ENCODE data around the gene HAPLN2.
"Not testable (repeated sequence)": the region's sequence is repeated elsewhere in the genome, so short reads cannot be mapped to it uniquely, and the experiment has no call there.

Gene HAPLN2

DNA sequence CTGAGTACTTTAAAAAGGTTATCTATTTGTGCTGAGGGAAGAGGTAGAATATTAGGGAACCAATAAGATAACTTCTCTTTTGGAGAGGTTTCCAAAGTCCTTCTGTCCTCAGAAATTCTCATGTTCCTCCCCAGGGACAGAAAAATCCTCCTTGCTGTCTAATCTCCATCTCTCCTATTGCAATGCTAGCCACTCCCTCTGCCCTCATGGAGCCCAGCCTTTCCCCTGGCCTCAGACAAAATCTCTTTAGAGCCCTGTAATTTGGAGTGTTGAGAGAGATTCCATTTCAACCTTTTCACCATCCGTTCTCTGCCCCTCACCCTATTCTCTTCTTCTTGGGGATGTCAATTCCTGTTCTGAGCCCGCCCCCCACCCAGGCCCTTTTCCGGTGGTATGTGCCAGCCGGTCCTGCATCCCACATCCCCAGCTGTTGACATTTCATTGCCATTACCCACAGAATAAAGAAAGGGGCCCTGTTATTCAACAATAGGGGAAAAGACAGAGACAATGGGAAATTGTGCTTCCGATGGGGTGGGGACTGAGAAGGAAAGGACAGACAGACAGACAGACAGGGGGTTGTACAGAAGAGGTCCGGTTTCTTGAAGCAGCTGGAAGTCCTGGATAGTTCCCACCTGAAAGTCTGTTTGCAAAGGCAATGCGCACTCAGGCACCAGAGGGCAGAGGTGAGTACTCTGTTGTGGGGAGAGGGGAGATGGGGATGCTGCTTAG is at the start of gene HAPLN2:
Gene HAPLN2, plus strand, starts transcription at position 563 of the 729 bp plus-strand sequence. CDS start 4,076 bp downstream, outside the sequence.
- no peak for DNase-seq

DNA sequence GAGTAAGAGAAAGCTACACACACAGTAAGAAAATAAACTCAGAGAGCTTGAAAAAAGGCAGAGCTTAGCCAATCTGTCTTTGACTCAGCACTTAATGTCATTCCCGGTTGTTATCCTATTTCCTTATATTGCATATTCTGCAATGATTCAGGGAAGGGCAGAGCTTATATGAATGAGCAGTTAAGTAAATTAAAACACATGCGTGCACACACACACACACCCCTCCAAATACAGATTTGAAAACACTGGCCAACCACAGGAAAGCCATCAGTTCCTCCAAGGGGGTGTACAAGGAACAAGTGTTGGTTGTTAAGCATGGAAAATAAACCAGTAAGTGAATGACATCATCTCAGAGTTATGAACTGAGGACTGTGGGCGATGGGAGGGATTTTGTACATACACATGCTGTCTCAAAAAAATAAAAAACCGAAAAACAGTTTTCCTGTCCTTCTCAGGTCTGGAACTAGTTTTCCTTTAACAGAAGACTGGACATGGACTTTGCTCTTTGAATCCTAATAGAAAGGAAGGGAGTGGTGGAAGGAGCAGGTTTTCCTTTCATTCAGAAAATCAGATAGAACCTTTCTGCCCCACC is 47.9 kb upstream of the HAPLN2 start:
- DNase-seq, result no peak

GRCh38 chr1:156571919-156572662 is 47.1 kb upstream of the HAPLN2 start, which contains the start of gene IQGAP3:
TSS of gene IQGAP3 (minus strand) at chr1:156572565. CDS start at chr1:156572529, 36 bp downstream.
- DNase-seq, result peak; percentile 63

- no peak for DNase-seq
Measured at GRCh38 chr1:156572663-156573018, 46.6 kb upstream of the HAPLN2 start.

DNA sequence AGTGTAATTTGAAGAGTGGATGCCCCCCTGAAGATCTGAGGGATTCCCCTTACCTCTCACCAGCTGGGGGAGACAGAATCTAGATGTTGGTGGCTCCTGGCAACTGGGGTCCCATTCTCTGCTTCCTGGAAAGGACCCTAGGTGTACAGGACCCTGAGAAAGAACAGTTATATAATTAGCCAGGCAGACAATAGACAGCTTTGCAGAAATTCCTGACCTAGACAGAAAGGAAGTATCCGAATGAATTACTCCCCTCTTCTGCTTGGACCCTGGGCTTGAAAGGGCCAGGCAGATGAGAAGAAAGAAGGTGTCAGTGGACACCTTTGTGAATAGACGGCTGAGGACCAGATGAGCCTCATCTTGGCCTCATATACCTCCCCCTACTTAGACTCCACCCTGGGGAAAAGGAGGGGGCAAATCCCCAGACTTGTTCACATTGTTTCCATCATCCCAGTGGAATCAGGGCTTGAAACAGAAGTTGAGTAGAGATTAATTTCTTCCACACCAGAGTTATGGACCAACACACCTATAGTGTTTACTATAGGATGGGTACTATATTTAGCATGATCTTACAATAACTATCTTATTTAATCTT is 45.1 kb upstream of the HAPLN2 start:
- no peak for DNase-seq

- no peak for DNase-seq
Measured at GRCh38 chr1:156577550-156577949, 41.7 kb upstream of the HAPLN2 start.

DNA sequence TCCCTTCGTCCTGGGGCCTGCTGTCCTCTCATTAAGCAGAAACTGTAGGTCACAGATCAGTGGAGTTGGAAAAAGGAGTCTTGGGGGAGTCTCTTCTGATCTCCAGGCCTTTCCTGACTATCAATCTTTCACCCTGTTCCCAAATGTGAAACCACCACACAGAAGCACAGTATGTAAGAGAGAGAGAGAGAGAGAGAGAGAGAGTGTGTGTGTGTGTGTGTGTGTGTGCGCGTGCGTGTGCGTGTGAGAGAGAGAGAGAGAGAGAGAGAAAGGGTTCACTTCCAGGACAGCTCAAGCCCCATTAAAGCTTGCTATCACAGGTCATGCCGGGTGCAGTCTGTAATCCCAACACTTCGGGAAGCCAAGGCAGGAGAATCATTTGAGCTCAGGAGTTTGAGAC is 41.2 kb upstream of the HAPLN2 start:
- no peak for DNase-seq

DNA sequence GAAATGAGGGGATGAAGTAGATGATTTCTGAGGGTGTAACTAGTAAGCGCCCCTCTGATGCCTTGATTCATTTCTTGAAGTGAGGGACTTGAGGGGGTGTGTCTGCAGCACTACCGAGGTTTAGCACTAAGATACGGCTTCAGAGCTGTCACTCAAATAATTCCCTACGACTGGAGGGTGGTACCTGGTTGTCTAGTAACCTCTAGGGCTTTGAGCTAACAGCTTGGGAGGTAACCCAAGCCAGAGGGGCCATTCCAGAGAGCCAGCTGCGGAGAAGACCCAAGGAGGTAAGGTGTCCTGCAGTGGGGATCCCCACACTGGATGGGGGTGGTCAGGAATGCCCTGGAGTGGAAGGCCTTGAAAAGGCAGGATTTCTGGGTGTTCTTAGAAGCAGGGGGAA is 39.7 kb upstream of the HAPLN2 start, which contains the start of gene TTC24:
Gene TTC24, plus strand, starts transcription at position 252 of the 400 bp plus-strand sequence. CDS start 1,642 bp downstream, outside the sequence.
- no peak for DNase-seq

DNA sequence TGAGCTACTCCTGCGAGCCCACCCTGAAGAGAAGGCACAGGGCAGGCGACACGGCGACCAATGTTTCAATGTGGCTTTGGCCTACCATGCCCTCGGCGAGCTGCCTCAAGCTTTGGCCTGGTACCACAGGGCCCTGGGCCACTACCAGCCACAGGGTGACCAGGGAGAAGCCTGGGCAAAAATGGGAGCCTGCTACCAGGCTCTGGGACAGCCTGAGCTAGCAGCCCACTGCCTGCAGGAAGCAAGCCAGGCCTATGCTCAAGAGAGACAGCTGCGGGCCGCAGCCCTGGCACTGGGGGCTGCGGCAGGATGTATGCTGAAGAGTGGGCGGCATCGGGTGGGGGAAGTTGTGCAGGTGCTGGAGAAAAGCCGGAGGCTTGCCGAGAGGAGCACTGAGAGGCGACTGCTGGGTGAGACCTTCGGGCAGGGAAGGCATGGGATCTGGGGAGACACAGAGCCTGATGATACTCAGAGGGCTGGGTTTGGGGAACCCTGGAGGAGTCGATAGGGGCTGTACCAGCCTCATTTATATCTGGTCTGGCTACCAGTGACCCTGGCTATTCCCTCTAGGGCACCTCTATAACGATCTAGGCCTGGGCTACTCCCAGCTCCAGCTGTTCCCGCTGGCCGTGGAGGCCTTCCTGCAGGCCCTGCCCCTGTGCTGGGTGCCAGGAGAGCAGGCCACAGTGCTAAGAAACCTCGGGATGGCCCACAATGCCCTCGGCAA is 37.4 kb upstream of the HAPLN2 start:
- no peak for DNase-seq

DNA sequence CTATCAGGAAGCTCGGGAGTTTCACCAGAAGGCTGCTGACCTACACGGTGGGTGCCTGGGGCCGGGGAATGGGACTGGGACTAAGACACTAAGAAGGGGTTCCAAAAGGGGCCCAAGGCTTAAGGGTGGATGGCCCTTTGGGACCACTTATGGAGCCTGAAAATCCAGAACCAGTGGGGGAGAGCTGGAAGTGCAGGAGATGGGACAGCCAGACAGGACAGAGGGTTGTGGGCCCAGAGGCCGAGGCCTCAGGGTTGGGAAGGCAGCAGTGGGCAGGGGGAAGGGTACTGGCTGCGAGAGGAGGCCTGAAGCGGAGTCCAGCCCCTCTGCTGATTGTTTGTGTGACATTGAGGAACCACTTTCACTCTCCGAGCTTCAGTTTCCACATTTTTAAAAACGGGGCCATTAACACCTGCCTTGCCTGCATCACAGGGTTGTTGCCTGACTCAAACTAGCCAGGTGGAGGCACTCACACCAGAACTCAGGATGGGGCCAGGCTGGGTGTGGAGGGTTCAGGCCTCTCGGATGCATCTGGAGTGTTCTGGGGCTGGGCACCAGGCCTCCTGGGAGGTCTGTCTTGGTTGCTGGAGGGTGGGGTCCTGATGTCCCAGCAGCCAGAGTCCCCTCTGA is 36.7 kb upstream of the HAPLN2 start:
- DNase-seq, result no peak

GRCh38 chr1:156583821-156584622 is 35.2 kb upstream of the HAPLN2 start:
- peak; percentile 41 for DNase-seq

DNA sequence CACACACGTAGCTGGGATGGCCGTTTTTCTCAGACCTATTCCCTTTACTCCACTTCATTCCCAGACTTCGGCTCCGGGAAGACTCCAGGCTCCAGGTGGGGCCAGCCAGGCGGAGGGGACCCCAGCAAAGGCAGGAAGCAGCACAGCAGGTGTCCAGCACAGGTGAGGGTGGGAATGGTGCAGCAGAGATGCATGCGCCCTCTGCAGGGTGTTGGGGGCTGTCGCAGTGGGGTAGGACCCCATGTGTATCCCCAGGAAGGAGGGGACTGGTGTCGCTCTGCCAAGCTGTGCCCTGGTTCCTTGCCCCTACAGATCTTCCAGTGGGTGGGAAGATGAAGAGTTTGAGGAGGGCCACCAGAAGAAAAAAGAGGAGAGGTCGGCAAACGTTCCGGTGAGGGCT is 34.4 kb upstream of the HAPLN2 start:
- no peak for DNase-seq

DNA sequence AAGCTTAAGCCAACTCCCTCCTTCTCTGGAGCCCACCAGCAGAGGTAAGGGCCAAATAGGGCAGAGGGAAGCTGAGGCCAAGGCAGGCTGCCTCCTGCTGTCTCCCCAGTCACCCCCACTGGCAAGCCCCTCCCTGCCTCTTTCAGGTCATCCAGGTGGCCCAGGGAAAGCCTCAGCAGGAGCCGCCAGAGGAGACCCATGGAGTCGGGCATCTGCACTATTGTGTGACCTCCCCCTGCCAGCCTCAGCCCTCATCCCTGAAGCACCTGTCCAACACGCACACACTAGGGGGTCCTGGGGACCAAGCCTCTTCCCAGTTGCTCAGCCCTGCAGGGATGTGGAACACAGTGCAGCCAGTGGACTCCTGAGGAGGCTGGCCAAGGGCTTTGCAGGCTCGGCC is 32.9 kb upstream of the HAPLN2 start:
- DNase-seq, result no peak

DNA sequence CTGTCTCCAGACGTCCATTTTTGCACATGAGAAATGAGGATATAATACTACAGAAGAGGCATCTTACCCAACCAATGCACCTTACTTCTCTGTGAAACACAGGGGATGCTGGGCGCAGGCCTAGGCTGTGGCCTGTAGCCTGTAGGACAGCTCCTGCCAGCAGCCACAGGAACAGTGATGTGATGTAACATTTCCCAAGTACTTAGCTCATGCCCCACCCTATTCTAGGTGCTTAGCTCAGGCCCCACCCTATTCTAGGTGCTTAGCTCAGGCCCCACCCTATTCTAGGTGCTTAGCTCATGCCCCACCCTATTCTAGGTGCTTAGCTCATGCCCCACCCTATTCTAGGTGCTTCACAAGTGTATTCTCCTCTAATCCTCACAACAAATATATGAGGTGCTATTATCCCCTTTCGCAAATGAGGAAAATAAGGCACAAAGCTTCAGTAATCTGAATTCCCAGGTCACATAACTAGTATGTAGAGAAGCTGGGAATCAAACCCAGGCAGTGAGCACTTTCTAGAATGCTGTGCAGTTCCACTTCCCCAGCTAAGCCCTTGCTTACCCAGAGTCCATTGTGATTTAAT is 32.2 kb upstream of the HAPLN2 start:
- DNase-seq, result no peak

DNA sequence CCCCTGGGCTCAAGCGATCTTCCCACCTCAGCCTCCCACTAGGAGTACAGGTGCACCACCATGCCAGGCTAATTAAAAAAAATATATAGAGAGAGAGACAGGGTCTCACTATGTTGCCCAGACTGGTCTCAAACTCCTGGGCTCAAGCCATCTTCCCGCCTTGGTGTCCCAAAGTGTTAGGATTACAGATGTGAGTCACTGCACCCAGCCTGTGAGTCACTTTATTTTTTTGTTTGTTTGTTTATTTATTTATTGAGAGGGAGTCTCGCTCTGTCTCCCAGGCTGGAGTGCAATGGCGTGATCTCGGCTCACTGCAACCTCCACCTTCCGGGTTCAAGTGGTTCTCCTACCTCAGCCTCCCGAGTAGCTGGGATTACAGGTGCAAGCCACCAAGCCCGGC is 31.3 kb upstream of the HAPLN2 start:
- not testable (repeated sequence) for DNase-seq

- DNase-seq, result no peak
Measured at GRCh38 chr1:156589546-156589945, 29.7 kb upstream of the HAPLN2 start.

DNA sequence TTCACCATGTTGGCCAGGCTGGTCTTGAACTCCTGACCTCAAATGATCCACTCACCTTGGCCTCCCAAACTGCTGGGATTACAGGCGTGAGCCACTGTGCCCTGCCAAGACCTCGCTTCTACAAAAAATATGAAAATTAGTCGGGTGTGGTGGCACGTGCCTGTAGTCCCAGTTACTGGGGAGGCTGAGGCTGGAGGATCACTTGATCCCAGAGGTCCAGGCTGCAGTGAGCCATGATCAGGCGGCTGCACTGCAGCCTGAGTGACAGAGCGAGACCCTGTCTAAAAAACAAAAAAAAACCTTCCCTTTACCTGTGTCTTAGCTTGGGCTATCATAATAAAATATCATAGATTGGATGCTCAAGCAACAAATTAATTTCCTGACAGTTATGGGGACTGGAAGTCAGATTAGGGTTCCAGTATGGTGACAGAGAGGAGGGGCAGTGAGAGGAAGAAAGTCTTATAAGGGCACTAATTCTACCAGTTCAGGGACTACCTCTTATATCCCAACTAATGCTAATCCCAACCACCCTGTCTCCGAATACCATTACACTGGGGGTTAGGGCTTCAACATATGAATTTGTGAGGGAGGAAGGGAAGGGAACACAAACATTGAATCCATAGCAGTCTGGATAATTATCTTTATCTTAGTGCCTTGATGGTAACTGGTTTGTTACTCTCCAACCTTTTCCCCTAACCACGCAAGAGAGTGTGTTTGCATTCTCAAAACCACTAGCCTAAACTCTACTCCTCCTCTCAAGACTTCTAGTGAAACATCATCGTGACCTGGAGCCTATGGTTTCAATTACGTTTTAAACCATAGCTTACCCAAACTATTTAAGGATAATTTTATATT is 28.7 kb upstream of the HAPLN2 start:
- DNase-seq, result no peak

DNA sequence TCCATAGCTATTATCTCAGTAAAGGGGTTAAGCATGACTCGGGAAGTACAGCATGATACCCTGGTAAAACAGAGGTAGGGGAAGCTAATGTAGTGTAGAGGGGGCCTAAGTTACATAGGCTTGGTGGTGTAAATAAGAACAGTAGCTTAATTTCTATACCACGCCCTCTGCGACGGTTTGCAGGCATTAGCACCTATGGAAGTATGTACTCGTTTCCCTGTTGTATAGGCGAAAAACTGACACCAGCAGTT is 28.1 kb upstream of the HAPLN2 start:
- DNase-seq, result no peak

- DNase-seq, result peak; percentile 66
Measured at GRCh38 chr1:156591432-156592157, 27.6 kb upstream of the HAPLN2 start, which contains the start of gene NAXE. TSS of gene NAXE (plus strand) at chr1:156591776. CDS start at chr1:156591805, 29 bp downstream.

Data from activated effector memory CD4-positive, alpha-beta T cell treated with Interleukin-2 at 50 U/mL for 16 hours (primary cell).